ENCODE results near the gene MAP3K4.

DNA sequence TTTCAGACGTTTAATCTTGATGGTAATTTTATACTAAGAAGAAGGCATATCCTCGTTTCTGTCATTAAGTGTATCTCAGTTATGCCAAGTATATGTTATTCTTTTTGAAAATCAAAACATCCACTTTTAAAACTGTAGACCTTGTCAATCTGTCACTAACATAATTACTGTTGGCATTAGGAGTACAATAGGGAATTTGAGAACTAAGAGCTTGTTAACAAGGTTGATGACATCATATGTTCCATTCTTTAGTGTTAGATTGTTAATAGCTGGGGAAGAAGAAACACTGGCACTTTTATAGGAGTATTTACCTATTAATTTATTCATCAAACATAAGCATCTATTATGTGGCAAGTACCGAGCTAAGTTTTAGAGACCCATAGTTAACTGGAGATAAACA, 76.2 kb downstream of the MAP3K4 start:
- no peak for TF ChIP-seq CTCF (IDR thresholded peaks at IDR 0.05)
- no peak for TF ChIP-seq USF2 (CRISPR knock-in tag; IDR thresholded peaks at IDR 0.05)
- TF ChIP-seq ATF3 (CRISPR knock-in tag; conservative IDR thresholded peaks at IDR 0.05): no peak
- no peak for TF ChIP-seq ATF6 (CRISPR knock-in tag; IDR thresholded peaks at IDR 0.05)

All from WTC11 (cell line).